Calu3 (cell line): Measurements from ENCODE around the gene NME1. TPM values are rescaled to one million over a fixed set of nuclear protein-coding genes. Genes with fewer than 3 reads are reported as not detected.
"Not testable (repeated sequence)": the region's sequence is repeated elsewhere in the genome, so short reads cannot be mapped to it uniquely, and the experiment has no call there.

ENCODE experiments used
- Bru-seq: library from RNA; stranded (reverse); fragments of 400-500 nt; gene quantifications from one replicate; lab custom pipeline; 2021; lab: Mats Ljungman, UMichigan
- BruChase-seq, 2 experiments: library from RNA; stranded (reverse); fragments of 400-500 nt; gene quantifications; one replicate each; lab custom pipeline; 2021; lab: Mats Ljungman, UMichigan
- BruUV-seq: library from RNA; stranded (reverse); fragments of 400-500 nt; replicated peaks from 2 replicates; lab custom pipeline; 2021; lab: Mats Ljungman, UMichigan
- CTCF ChIA-PET: fragments of 300-600 bp; sonication (Branson Sonifier 250); formaldehyde crosslinking; loops from one replicate; lab custom pipeline; 2022; ENCODE audit warnings: antibody characterized with exemption; lab: Charles Lee
- DNase-seq: peaks from one replicate; pipeline ENCODE4 v3.0.0; 2022
- H3K27ac Mint-ChIP-seq: one replicate; pipeline ENCODE4 v1.8.0; 2022; ENCODE audit warnings: mixed read lengths; ENCODE audit not compliant: unreplicated experiment
- H3K27me3 Mint-ChIP-seq: one replicate; pipeline ENCODE4 v1.8.0; 2022; ENCODE audit warnings: mixed read lengths; ENCODE audit not compliant: unreplicated experiment
- H3K36me3 Mint-ChIP-seq: one replicate; pipeline ENCODE4 v1.8.0; 2022; ENCODE audit warnings: mild to moderate bottlenecking, moderate library complexity, mixed read lengths; ENCODE audit not compliant: insufficient read depth, unreplicated experiment
- H3K4me1 Mint-ChIP-seq: one replicate; pipeline ENCODE4 v1.8.0; 2022; ENCODE audit warnings: mild to moderate bottlenecking, low read depth, mixed read lengths; ENCODE audit not compliant: unreplicated experiment
- H3K4me3 Mint-ChIP-seq: one replicate; pipeline ENCODE4 v1.8.0; 2022; ENCODE audit warnings: mild to moderate bottlenecking, low read depth, moderate library complexity, mixed read lengths; ENCODE audit not compliant: unreplicated experiment
- H3K9me3 Mint-ChIP-seq: one replicate; pipeline ENCODE4 v1.8.0; 2022; ENCODE audit warnings: low read depth, mixed read lengths; ENCODE audit not compliant: unreplicated experiment
- CTCF ChIP-seq: fragments of 200-600 bp; IDR thresholded peaks from one replicate; pipeline ENCODE4 v1.8.0; 2022; ENCODE audit warnings: antibody characterized with exemption; ENCODE audit not compliant: unreplicated experiment
- intact Hi-C: fragments of 100-400 bp; cut with micrococcal nuclease; formaldehyde crosslinking; loops from one replicate; pipeline ENCODE4 v1.10.0; 2022; ENCODE audit not compliant: unreplicated experiment
- long read RNA-seq: library from polyadenylated mRNA; stranded (forward); transcript quantifications from one replicate; pipeline ENCODE4 v2.0.0, GENCODE V29; 2022
- total RNA-seq: library from RNA; stranded (reverse); gene quantifications from 2 replicates; pipeline ENCODE4 v1.2.3, GENCODE V29; 2022

Gene NME1
- 351 and 365 TPM in 2 replicates for total RNA-seq
- Bru-seq, nascent RNA = percentile 95 among the genes with signal in this experiment
- percentile 98 among the genes with signal in this experiment for BruChase-seq, experiment 1, labeled RNA remaining after a 6-hour chase
- BruChase-seq, experiment 2, labeled RNA remaining after a 2-hour chase = percentile 97 among the genes with signal in this experiment
- long read RNA-seq, transcript NME1-202 (6 exons, 986 nt) = minor isoform, 15 of 877 reads
- long read RNA-seq, transcript NME1-203 (5 exons, 940 nt) = major isoform, 762 of 877 reads
- long read RNA-seq, partial matches to known transcripts = 87 of 877 reads
- long read RNA-seq, other reads (novel, unspliced or antisense) = 9 of 877 reads

- intact Hi-C loops = loop anchor here (1.0 to 10.0 kb wide), 4 partner anchors 34 to 289 kb away; partner anchors contain the start of gene TOB1
- Mint-ChIP-seq H3K27me3 (no peaks in the 10 kb centered on the region), H3K4me3 (no peak within 1 kb of the TSS), H3K9me3 (no peaks in the 10 kb centered on the region), H3K4me1 (no peaks in the 10 kb centered on the region), H3K27ac (no peak within 1 kb of the TSS), H3K36me3 (peaks cover 20% of the 10 kb centered on the region)
- CTCF ChIA-PET = interaction anchor here (0.5 to 2.2 kb wide), 14 partner anchors 13 to 755 kb away, joined by 3 to 37 read pairs (median 6); partner anchors contain the start of genes NME2, SPAG9 and TOB1
- no TSS peak for BruUV-seq
- TF ChIP-seq CTCF = peak; percentile 89
- peak; percentile 99 for DNase-seq
Measured at GRCh38 chr17:51153210-51154072, at the start of gene NME1. Gene NME1 (plus strand): TSS chr17:51153559. CDS start chr17:51155655, 2,096 bp downstream.

GRCh38 chr17:51107778-51108177, 45.6 kb upstream of the NME1 start:
- Mint-ChIP-seq H3K9me3 (no peaks in the 10 kb centered on the region), H3K4me3 (no peak overlapping the region), H3K27me3 (no peaks in the 10 kb centered on the region), H3K27ac (no peak overlapping the region), H3K4me1 (peaks cover 25% of the 10 kb centered on the region), H3K36me3 (peaks cover 2% of the 10 kb centered on the region)
- intact Hi-C loops = no loop called here
- CTCF ChIA-PET = interaction anchor here (0.6 to 0.7 kb wide), 3 partner anchors 347 to 1355 kb away, joined by 3 to 8 read pairs (median 5); partner anchors contain the start of gene CHAD
- BruUV-seq = no TSS peak
- DNase-seq = no peak
- TF ChIP-seq CTCF = no peak

- H3K4me1 Mint-ChIP-seq = peaks cover 21% of the 10 kb centered on the region
- H3K27me3 Mint-ChIP-seq, BruUV-seq, DNase-seq, intact Hi-C loops, H3K4me3 Mint-ChIP-seq, H3K9me3 Mint-ChIP-seq, H3K36me3 Mint-ChIP-seq, H3K27ac Mint-ChIP-seq: not testable (repeated sequence)
- CTCF ChIA-PET = interaction anchor here (0.7 to 1.1 kb wide), 3 partner anchors 11 to 109 kb away, joined by 3 to 8 read pairs (median 4); no protein-coding TSS in a partner anchor
Measured at GRCh38 chr17:51112303-51113222, 40.8 kb upstream of the NME1 start.

GRCh38 chr17:51115179-51115578, 38.2 kb upstream of the NME1 start:
- peaks cover 32% of the 10 kb centered on the region for H3K4me1 Mint-ChIP-seq
- H3K27me3 Mint-ChIP-seq = no peaks in the 10 kb centered on the region
- CTCF ChIA-PET = interaction anchor here (2.1 kb wide), 1 partner anchor 38 kb away, joined by 7 read pairs; the partner anchor contains the start of gene NME1
- intact Hi-C loops = no loop called here
- H3K4me3 Mint-ChIP-seq = no peak overlapping the region
- H3K36me3 Mint-ChIP-seq = peaks cover 30% of the 10 kb centered on the region
- TF ChIP-seq CTCF = no peak
- H3K9me3 Mint-ChIP-seq = no peaks in the 10 kb centered on the region
- H3K27ac Mint-ChIP-seq = no peak overlapping the region
- DNase-seq = no peak
- no TSS peak for BruUV-seq
